GM21381 (cell line): Measurements from ENCODE around the gene USP40.

Source experiments
- ATAC-seq: cut with Tn5 transposase; IDR thresholded peaks from one replicate; pipeline ENCODE4 v1.9.1; 2021; ENCODE audit warnings: mild to moderate bottlenecking, moderate library complexity; ENCODE audit not compliant: unreplicated experiment

The USP40 gene

DNA sequence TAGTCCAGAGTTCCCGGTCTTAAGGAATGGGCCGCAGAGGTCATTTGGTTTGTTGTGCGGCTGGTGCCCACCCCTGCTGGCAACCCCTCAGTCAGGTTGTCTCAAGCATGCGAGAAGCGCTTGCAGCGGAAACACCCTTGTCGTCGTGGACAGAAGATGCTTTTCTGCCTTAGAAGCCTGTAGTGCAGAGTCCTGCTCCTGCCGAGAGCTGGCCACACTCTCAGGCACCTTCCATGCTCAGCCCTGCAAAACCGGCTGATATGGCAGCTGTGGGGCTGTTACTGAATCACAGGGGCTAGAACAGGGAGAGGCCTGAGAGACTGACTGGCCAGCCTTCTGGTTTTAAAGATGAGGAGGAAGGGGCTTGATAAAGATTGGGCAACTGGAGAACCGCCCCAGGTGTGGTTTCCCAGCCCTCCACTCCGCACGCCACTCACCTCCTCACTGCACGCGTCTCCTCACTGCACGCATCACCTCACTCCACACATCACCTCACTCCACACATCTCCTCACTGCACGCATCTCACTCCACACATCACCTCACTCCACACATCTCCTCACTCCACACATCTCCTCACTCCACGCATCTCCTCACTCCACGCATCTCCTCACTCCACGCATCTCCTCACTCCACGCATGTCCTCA is 103.6 kb downstream of the USP40 start:
- ATAC-seq, result no peak

DNA sequence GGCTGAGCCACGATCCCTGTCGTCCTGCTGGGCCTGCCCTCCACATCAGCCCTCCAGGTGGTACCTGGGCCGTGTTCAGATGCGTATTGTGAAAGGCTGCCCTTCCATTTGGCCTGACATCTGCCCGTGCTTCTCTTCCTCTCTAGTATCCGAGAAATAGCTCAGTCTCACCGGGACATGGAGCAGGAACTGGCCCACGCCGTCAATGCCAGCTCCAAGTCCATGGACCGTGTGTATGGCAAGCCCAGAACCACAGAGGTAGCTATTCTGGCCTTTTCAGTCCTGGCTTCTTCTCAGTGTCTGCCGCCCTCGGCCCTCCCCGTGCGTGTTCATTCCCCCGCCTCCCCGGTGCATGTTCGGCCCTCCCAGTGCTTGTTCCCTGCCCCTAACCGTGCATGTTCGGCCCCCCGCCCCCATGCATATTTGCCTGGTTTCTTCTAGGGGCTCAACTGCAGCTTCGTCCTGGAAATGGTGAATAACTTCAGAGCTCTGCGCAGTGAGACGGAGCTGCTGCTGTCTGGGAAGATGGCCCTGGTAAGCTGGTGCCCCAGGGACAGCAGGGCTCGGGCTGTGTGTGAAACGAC is 104.3 kb downstream of the USP40 start:
- ATAC-seq, result no peak

DNA sequence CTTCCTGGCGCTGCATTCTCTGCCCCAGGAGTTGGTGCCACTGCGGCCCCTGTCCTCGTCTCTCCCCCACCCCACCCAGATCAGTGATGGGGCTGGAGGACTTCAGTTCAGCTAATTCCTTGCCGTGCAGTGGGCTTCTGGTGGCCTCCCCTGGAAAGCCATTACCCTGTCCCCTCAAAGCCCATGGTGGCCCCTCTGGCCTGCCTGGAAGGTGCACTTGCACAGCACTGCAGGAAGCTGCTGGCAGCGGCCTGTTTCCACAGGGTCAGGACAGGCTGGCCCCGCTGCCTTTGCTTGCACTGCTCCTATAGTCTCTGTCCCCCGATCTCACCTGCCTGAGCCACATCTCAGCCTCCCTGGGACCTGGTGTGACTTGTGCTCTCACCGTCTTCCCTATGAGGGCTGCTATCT is 105.1 kb downstream of the USP40 start:
- ATAC-seq, result no peak

DNA sequence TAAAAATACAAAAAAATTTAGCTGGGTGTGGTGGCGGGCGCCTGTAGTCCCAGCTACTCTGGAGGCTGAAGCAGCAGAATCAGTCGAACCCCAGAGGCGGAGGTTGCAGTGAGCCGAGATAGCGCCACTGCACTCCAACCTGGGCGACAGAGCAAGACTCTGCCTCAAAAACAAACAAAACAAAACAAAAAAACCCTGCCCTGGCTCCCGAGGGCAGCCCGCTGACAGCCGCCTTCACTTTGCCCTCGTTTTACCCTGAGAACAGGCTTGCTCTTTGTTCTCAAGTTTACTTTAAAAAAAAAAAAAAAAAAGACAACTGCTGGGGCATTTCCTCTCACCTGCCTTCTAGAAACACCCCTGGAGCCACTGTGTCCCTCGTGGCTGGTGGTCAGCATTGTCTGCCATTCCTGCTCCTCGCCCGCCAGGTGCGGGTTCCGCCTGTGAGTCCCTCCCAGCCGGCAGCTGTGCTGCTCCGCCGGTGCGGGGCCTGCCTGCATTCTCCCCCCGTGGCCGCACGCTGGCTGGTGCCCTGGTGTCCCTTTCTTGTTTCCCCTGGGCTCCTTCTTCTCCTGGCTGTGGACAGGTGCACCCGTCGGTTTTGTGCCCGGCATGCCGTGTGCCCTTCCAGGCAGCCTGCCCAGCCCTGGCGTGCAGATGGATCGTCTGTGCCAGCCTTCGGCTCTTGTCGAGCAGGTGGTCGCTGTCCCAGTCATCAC is 105.7 kb downstream of the USP40 start:
- ATAC-seq, result no peak

DNA sequence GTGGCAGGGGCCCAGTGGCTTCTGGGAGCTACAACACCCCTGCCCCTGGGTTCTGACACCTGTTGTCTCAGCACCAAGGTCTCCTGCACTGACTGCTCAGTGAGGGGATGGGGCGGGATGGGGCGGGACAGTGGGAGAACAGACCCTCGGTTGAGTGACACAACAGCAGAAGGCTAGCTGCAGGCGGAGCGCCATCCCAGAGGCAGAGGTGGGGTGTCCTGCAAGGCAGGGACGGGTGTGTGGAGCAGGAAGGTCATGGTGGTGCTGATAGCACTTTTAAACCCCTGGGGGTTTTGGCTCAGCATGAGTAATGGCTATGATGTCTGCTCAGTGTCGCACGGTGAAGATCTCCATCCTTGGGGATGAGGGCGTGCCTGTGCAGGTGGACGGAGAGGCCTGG is 107.2 kb downstream of the USP40 start:
- no peak for ATAC-seq

DNA sequence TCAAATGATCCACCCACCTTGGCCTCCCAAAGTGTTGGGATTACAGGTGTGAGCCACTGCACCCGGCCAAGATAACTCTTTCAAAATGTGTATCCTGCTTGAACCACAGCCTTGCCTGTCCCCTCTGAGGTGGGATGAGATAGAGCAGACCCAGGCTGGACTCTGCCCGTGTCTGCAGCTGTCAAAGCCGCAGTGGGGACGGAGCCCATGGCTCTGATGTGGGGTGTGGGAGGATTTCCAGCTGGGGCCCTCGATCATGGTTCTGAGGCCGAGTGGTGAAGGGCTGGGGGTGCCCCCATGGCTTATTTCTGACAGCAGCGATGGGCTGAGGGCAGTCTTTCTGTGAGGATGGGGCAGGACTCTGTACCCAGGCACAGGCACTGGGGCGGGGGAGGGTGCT is 107.8 kb downstream of the USP40 start:
- ATAC-seq, result no peak

DNA sequence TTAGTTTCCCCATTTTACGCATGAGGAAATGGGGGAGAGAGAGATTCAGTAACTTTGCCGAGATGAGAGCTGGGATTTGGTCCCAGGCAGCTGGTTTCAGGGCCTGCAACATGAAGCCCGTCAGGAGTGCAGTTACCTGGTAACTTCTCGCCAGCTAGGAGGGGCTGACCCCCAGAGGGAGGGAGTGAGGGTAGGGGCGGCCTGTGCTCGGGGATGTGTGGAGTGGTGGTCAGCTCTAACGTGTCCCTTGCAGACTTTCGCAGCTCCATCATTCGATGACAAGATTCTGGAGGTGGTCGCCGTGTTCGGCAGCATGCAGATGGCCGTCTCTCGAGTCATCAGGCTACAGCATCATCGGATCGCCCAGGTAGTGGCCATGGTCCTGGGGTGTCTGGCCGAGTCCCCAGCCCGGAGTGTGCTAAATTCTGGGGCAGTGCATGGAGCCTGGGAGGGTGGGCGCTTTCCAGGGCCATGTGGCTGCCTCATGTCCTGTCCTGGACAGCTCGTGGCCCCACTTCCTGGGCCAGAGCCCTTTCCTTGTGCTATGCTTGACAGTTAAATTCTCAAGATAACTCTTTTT is 108.5 kb downstream of the USP40 start:
- ATAC-seq, result no peak

DNA sequence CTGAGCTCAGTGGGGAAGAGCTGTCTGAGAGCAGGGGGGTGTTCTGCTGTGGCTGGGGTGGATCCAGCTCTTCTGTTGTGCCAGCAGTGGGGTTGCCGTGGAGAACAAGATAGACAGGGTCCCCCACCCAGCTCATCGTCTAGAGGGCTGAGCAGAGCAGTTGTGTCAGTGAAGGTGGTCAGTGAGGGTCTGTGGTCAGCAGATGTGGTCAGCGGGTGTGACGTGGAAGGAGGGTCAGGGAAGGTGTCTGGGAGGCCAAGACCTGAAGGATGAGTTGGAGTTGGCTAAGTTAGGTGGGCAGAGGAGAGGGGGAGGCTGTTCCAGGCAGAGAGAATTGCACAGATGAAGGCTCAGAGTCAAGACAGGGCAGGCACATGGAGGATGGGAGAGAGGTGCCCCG is 109.2 kb downstream of the USP40 start:
- no peak for ATAC-seq

DNA sequence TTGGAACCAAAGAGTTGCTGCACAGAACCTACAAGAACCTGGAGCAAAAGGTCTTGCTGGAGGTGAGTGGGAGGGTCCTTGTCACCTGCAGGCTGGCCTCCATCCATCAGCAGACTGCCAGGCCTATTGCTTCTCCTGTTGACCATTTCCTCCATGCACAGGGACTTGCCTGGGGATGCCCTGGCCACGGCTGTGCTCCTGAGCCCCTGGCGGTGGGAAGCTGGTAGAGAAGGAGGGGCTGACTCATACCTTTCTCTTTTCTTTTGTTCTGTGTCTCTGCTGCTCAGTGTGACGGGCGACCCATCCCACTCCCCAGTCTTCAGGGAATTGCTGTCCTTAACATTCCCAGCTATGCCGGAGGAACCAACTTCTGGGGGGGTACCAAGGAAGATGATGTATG is 109.6 kb downstream of the USP40 start:
- no peak for ATAC-seq

DNA sequence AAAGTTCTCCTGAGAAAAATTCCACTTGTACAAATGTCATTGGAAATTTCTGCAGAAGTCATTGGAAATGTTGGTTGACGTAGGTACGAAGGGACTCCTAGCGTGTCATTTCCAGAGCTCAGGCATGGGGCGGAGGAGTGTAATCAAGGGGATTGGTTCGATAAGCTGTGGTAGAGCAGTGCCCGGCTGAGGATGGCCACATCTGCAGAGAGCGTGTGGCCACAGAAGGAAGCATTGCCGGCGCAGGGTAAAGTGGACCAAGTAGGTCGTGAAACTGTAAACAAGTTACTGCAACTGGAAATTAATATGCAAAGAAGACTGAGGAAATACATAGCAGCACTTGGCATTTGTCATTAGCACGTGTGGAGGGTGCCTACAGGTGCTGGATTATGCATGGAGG is 110.5 kb downstream of the USP40 start:
- no peak for ATAC-seq

DNA sequence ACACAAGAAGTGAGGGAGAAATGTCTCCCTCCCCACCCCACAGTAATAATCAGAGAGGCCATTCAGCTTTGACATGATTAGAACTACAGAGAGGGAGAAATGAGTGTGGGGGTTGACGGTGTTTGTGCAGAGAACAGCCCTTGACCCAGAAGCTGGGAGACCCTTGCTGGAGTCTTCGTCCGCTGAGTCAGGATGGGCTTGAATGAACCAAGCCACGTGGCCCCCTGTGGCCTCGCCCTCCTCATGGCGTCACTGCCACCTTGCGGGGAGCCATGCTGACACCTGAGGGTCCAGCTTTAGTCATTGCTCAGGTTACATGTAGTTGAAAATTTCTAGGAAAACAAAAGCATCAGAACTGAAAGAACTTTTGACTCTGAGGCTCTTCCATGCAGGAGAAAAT is 111.1 kb downstream of the USP40 start:
- ATAC-seq, result no peak

DNA sequence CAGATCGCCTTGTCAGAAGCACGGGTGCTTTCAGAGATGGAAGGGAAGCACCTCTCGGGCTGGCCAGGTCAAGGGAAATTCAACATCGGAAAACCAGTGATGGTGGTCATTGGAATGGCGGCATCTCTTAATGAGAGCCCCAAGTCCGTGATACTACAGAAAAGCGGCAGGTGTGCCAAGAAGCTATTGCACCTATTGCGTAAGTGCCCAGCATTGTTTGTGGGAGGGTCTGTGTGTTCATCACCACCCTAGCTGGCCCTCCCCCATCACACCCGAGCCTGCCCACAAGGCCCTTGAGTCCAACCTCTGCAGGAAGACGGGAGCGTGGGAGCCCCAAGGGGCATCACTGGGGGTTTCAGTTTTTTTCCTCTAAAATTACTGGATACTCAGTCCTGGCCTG is 111.6 kb downstream of the USP40 start:
- no peak for ATAC-seq

DNA sequence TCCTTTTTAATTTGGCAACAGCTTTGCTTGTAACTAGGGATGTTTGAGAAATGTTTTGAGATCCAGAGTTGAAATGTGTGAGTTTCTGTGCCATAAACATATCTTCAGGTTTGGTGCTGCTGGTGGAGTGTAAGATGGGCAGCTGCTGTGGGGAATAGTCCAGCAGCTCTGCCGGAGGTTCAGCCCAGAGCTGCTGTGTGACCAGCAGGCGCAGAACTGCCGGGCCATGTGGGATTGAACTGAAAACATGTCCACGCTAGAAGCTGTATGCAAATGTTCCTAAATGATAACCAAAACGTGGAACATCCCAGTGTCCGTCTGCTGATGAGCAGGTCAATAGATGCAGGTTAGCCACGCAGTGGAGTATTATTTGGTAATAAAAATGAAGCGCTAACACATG is 112.7 kb downstream of the USP40 start:
- no peak for ATAC-seq

DNA sequence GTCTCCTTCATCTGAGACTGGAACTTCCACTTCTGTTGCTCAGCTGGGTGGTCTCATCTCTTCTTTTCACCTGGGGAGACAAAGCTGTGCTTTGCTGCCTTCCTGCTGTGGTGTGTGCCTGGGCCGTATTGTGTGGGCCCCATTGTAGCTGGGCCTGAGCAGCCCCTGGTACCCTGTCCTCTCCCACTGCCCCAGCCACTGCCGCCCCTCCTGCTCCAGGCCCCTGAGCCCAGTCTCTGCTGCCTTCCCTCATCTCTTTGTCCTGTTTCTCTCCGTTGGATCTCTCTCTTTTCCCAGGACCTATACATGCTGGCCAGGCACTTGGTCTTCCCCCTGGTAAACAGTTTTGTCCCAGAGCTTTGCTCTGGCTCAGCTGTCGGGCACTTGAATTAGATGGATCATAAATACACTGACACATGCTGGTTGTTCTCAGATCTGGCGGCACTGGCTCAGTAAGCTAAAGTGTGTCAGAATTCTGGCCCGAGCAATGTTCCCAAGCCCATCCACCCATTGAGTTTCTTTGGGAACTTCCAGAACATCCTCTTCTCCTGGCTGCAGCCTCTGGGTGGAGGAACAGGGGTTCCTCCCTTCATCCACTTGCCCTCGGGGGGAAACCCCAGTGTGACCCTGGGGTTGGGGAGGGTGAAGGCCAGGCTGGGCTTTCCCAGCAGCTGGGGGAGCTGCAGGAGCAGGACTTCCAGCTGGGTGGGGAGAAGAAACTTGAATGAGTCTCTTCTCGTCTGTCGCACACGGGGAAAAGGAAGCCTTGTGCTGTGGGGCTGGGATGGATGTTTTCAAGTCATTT is 113.3 kb downstream of the USP40 start:
- ATAC-seq, result no peak

DNA sequence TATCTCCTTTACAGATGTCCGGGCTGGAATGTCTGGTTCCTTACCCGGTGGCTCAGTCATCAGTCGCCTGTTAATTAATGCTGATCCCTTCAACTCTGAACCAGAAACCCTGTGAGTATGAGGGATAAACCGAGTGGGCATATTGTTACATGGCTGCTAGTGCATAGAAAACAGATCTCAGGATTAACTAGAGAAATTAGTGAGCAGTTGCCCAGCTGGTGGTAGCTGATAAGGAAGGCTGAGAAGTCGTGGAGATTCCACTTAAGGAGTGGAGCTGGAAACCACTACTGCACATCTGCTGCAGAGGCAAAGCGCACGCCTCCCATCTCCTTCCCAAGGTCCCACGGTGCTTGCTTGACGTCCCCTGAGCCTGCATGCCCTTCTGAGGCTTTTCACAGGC is 114.6 kb downstream of the USP40 start:
- no peak for ATAC-seq

DNA sequence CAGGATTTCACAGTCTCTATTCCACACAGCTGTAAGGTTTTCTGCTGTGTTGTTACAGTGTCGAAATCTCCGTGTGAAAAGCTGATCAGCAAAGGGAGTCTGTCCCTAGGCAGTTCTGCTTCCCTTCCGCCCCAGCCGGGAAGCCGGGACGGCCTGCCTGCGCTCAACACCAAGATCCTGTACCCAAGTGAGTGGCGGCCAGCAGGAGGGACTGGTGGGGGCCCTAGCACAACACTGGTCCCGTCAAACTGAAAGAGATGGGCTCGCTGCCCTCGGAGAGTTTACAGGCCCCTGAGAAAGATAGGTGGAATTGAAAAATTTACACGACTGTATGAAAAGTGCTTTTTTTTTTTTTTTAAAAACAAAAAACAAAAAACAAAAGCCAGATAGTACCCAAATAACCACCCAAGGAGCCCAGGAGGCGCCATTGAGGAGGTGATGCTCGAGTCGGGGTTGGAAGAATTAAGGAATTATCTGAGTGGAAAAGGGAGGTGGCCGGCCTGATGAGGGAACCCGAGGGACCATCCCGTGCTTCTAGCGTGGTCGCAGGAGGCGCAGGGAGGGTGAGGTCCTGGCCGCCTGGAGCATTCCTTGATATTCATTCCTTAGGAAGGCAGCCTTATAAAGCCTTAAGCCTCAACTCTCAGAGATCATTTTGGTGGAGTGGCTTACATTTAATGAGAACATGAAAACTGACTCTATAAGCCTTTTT is 115.6 kb downstream of the USP40 start:
- ATAC-seq, result no peak

DNA sequence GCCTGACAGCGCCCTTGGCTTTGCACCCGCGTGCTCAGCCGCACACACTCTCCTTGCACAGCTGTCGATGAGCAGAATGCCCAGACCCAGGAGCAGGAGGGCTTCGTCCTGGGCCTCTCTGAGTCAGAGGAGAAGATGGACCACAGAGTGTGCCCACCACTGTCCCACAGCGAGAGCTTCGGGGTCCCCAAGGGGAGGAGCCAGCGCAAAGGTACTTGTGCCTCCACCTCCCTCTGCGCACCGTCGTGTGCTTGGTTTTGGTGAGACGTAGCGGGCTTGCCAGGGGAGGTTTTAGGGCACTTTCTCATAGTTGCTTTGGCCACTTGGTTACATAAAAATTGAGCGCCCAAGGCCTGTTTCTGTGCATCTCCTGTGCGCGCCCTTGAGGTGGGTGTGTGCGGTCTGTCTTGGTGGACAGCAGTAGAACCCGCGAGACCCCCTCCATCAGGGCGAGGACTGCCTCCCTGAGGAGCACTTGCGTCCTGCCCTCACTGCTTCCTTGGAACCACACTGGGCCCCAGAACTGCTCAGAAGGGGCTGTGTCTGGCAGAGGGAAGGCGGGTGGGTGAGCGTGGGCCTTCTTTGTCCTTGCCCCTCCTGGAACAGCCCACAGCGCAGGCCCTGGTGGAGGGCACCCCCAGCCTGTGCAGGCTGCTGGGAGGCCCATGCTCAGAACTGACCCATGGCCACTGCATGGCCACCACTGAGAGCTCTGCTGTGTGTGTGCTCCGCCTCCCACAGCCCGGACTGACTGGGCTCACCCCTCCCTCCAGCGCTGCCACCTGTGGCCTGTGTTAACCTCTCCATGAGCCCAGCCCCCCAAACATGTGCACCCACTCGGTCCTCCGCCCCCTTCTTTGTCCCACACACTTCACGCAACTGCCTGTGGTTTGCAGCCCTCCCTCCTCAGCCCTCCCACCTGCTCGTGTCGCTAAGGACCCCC is 116.4 kb downstream of the USP40 start:
- ATAC-seq, result no peak

DNA sequence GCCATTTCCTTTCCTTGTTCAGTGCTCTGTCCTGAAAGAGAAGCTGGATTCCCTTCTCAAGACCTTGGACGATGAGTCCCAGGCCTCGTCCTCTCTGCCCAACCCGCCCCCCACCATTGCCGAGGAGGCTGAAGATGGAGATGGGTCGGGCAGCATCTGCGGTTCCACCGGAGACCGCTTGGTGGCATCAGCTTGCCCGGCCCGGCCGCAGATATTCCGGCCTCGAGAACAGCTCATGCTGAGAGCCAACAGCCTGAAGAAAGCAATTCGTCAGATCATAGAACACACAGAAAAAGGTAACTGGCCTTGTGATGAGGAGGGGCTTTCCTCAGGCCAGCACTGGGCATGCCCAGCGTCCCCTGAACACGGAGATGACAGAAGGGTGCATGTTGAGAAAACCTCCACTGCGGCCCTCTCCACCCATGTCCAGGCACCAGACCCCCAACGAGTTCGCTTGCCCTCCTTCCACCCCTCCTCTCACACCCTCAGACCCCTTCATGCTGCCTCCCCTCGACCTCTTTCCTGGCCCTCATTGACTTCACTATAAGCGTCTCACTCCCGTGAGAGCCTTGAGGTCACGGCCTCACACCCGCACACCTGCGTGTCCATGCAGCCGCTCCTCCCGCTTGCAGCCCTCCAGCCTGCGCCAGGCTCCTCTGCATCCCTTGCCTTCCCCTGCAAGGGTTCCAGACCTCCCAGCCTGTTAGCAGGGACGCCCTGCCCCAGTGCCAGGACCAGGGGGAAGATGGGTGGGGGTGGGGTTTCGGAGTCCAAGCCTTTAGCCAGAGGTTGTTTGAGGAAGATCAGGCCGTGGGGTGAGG is 117.3 kb downstream of the USP40 start:
- ATAC-seq, result no peak

DNA sequence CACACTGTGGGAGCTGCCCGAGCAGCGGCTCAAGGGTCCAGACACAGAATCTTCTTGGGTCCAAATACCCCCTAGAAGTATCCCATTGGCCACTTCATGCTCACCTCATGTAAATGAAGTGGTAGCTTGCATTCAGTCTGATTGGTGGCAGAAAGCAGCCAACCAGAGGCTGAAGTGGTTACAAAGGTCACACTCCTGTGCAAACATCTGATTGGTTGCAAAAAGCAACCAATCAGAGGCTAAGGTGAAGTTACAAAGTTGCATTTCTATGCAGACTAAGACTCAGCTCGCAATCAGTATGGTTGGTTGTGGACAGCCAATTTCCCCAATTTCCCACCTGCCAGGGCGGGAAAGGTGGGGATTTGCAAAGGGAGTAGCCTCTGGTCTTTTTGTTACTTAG is 118.0 kb downstream of the USP40 start:
- no peak for ATAC-seq
